K562 (cell line): ENCODE results near the gene OPRD1. TPM values are rescaled to one million over a fixed set of nuclear protein-coding genes. Genes with fewer than 3 reads are reported as not detected.

ENCODE experiments used
- ATAC-seq: fragments of 200-7000 bp; cut with Tn5 transposase; 3 replicates; pipeline ENCODE4 v1.9.1; 2020; ENCODE audit warnings: moderate library complexity
- BruUV-seq: library from RNA; stranded (reverse); fragments of 400-500 nt; replicated peaks from 2 replicates; lab custom pipeline; 2021; lab: Mats Ljungman, UMichigan
- CTCF ChIA-PET: fragments of 300-600 bp; formaldehyde crosslinking; extraction: SDS; loops from one replicate; lab custom pipeline; 2021; ENCODE audit warnings: low intra/inter-chr PET ratio; lab: Yijun Ruan, JAX
- POLR2A ChIA-PET: fragments of 300-600, 350-650 bp; sonication (Branson Sonifier 250); formaldehyde crosslinking; extraction: SDS; loops from one replicate; lab custom pipeline; 2021; ENCODE audit warnings: antibody characterized with exemption, inconsistent platforms; lab: Yijun Ruan, JAX
- DNase-seq, 4 experiments: peaks; one replicate each; pipeline versions ENCODE4 v3.0.0 to v3.0.0-alpha.2; 2011 to 2018; ENCODE audit warnings: low spot score in 3 of 4, mixed read lengths in 3 of 4; ENCODE audit errors: extremely low read depth in 1 of 4
- FAIRE-seq: peaks from 2 replicates; lab custom pipeline; 2011; peaks lifted over from hg19 to GRCh38; lab: Jason Lieb, UNC
- H2AFZ ChIP-seq: 2 replicates; pipeline ENCODE4 v1.6.0; 2011; ENCODE audit warnings: low read depth, low read length, control low read depth, inconsistent platforms
- H3K27ac ChIP-seq: fragments of 200-600 bp; 3 replicates; pipeline ENCODE4 v1.8.0; 2011; ENCODE audit warnings: low read depth, mild to moderate bottlenecking, control low read depth, inconsistent platforms, low read length, moderate library complexity, mixed read lengths; ENCODE audit errors: extremely low read depth
- H3K27me3 ChIP-seq, 2 experiments: fragments of 300-600 bp in 1 of 2; 2 replicates in 1 of 2; 3 replicates in 1 of 2; pipeline versions ENCODE4 v1.6.0 to v1.8.0; 2011; ENCODE audit warnings: inconsistent platforms in 2 of 2, low read length in 2 of 2, mild to moderate bottlenecking in 1 of 2, mixed read lengths in 1 of 2, moderate library complexity in 1 of 2; ENCODE audit not compliant: control insufficient read depth in 2 of 2, insufficient read depth in 2 of 2
- H3K36me3 ChIP-seq: fragments of 300-600 bp; 3 replicates; pipeline ENCODE4 v1.8.0; 2011; ENCODE audit warnings: mild to moderate bottlenecking, low read length, inconsistent platforms; ENCODE audit not compliant: control insufficient read depth, insufficient read depth
- H3K4me1 ChIP-seq, 2 experiments: fragments of 200-600 bp in 1 of 2; replicated peaks in 1 of 2; 2 replicates in 1 of 2; 3 replicates in 1 of 2; pipeline versions ENCODE4 v1.5.1 to v1.8.0; 2011; ENCODE audit warnings: inconsistent platforms in 2 of 2, low read length in 2 of 2, mild to moderate bottlenecking in 1 of 2, mixed read lengths in 1 of 2, moderate library complexity in 1 of 2; ENCODE audit not compliant: control insufficient read depth in 2 of 2, insufficient read depth in 2 of 2
- H3K4me2 ChIP-seq: 2 replicates; pipeline ENCODE4 v1.6.1; 2011; ENCODE audit warnings: low read length, control low read depth, inconsistent platforms, mixed read lengths; ENCODE audit not compliant: insufficient read depth
- H3K4me3 ChIP-seq: fragments of 200-600 bp; sonication (generic), shearing (Covaris generic); 2 replicates; pipeline ENCODE4 v1.5.1; 2016; ENCODE audit warnings: control low read depth, inconsistent platforms
- H3K79me2 ChIP-seq: fragments of 200-600 bp; 3 replicates; pipeline ENCODE4 v1.8.0; 2011; ENCODE audit warnings: low read length, inconsistent platforms; ENCODE audit not compliant: control insufficient read depth, insufficient read depth
- H3K9ac ChIP-seq, 2 experiments: 2 replicates each; pipeline versions ENCODE4 v1.6.0 to v1.6.1; 2011; ENCODE audit warnings: low read depth in 2 of 2, low read length in 2 of 2, control low read depth in 1 of 2, inconsistent platforms in 1 of 2, mild to moderate bottlenecking in 1 of 2, mixed read lengths in 1 of 2; ENCODE audit not compliant: insufficient read depth in 1 of 2
- H3K9me1 ChIP-seq: one replicate; pipeline ENCODE4 v1.6.0; 2011; ENCODE audit warnings: inconsistent platforms, mild to moderate bottlenecking, low read length, moderate library complexity; ENCODE audit not compliant: control insufficient read depth, insufficient read depth
- H3K9me3 ChIP-seq: replicated peaks from 2 replicates; pipeline ENCODE4 v1.5.1; 2011; ENCODE audit warnings: low read depth, low read length, inconsistent platforms; ENCODE audit not compliant: control insufficient read depth, insufficient read depth
- H4K20me1 ChIP-seq: replicated peaks from 2 replicates; pipeline ENCODE4 v1.6.1; 2011; ENCODE audit warnings: low read length, inconsistent platforms, mixed read lengths; ENCODE audit not compliant: control insufficient read depth, insufficient read depth
- ESRRA ChIP-seq: fragments of 450-650 bp; IDR thresholded peaks from 2 replicates; pipeline ENCODE4 v1.6.1; 2014; ENCODE audit warnings: low read depth, mild to moderate bottlenecking, moderate library complexity, borderline replicate concordance
- FOXA3 ChIP-seq, 2 experiments: fragments of 450-650 bp in 1 of 2; sonication (generic) in 1 of 2; formaldehyde crosslinking; IDR thresholded peaks in 1 of 2; conservative IDR thresholded peaks in 1 of 2; 2 replicates each; pipeline versions ENCODE4 v1.4.0 to v1.8.0; 2020 to 2022; ENCODE audit warnings: mild to moderate bottlenecking in 2 of 2, missing genetic modification reagents in 1 of 2
- FUS ChIP-seq: fragments of 200-400 bp; formaldehyde crosslinking; optimal IDR thresholded peaks from 2 replicates; pipeline ENCODE3; 2017; ENCODE audit warnings: low read depth, low read length
- HDAC8 ChIP-seq: fragments of 450-650 bp; IDR thresholded peaks from 2 replicates; pipeline ENCODE4 v1.6.1; 2016; ENCODE audit warnings: mild to moderate bottlenecking, missing genetic modification characterization, moderate library complexity, missing compliant biosample characterization
- MAX ChIP-seq: sonication (generic); formaldehyde crosslinking; IDR thresholded peaks from 2 replicates; pipeline ENCODE4 v1.9.0; 2022; ENCODE audit warnings: mild to moderate bottlenecking, missing genetic modification reagents
- MAZ ChIP-seq, 2 experiments: fragments of 450-650 bp in 1 of 2; sonication (generic) in 1 of 2; formaldehyde crosslinking; IDR thresholded peaks in 1 of 2; conservative IDR thresholded peaks in 1 of 2; 2 replicates each; pipeline versions ENCODE4 v1.4.0 to v1.5.0; 2020; ENCODE audit warnings: mild to moderate bottlenecking in 1 of 2, missing genetic modification reagents in 1 of 2
- MXD1 ChIP-seq: fragments of 250-450 bp; sonication (Bioruptor Pico); IDR thresholded peaks from 2 replicates; pipeline ENCODE4 v1.8.0; 2021; ENCODE audit warnings: borderline replicate concordance, mild to moderate bottlenecking, moderate library complexity; ENCODE audit not compliant: poor library complexity, severe bottlenecking
- RBFOX2 ChIP-seq: fragments of 200-400 bp; formaldehyde crosslinking; IDR thresholded peaks from 2 replicates; pipeline ENCODE4 v1.6.1; 2017; ENCODE audit warnings: low read depth, mild to moderate bottlenecking, low read length, moderate library complexity
- TFAP4 ChIP-seq: sonication (generic); formaldehyde crosslinking; IDR thresholded peaks from 2 replicates; pipeline ENCODE4 v1.8.0; 2022; ENCODE audit warnings: missing genetic modification reagents, mild to moderate bottlenecking, moderate library complexity, borderline replicate concordance
- WGBS: fragments of 100-300 bp; shearing (Covaris generic); methylation state at CpG from one replicate; pipeline ENCODE4 v1.1.6; 2016; ENCODE audit warnings: low coverage, mixed read lengths; ENCODE audit not compliant: insufficient coverage; ENCODE audit errors: missing lambda C conversion rate; 5-methylcytosine and 5-hydroxymethylcytosine counted together
- in situ Hi-C: fragments of 300-500 bp; cut with MboI; formaldehyde crosslinking; loops from 4 replicates; pipeline ENCODE4 v1.15.0; 2018; ENCODE audit warnings: inconsistent platforms, mixed read lengths
- intact Hi-C: fragments of 100-400 bp; cut with micrococcal nuclease; formaldehyde crosslinking; loops from 2 replicates; pipeline ENCODE4 v1.14.2; 2022
- polyA plus RNA-seq, 8 experiments: library from polyadenylated mRNA; depleted of rRNA in 4 of 8; stranded (reverse) in 5 of 8; unstranded in 3 of 8; fragments of >200 nt; fragmentation: Nextera tagmentation in 2 of 8; fragmentation: Illumina TruSeq in 1 of 8; extraction: Ambion mirVana in 2 of 8; extraction: Trizol in 1 of 8; gene quantifications; 2 replicates each; pipeline versions ENCODE4 v1.2.1 to v1.2.3, GENCODE V29; 2011 to 2014; ENCODE audit warnings: inconsistent platforms in 1 of 8, missing spikeins in 1 of 8
- total RNA-seq, 7 experiments: library from RNA; depleted of rRNA in 6 of 7; stranded (reverse); fragments of >200 nt in 6 of 7; fragmentation: Illumina TruSeq in 2 of 7; extraction: Trizol in 2 of 7; gene quantifications; 2 replicates each; pipeline versions ENCODE4 v1.2.1 to v1.2.3, GENCODE V29; 2011 to 2021; ENCODE audit warnings: low replicate concordance in 1 of 7

Gene OPRD1
- total and polyA plus RNA-seq, 9 of the 15 experiments (the other 6 are each of a cell fraction or from before 2014, with no cell fraction given) = under 0.01 to 0.03 (median under 0.01) TPM; not detected in 6

- no peaks in the 10 kb centered on the region for H3K27me3 ChIP-seq
- H3K9me1 ChIP-seq = no peaks in the 10 kb centered on the region
- in situ Hi-C loops (no loop called here), intact Hi-C loops (loop anchor here (2.0 to 5.0 kb wide), 2 partner anchors 30 to 63 kb away; no protein-coding TSS in a partner anchor)
- H3K9ac ChIP-seq = peak within 1 kb of the TSS; percentile 36 to 93
- H3K79me2 ChIP-seq = peaks cover 89% of the 10 kb centered on the region
- 1% methylated on average over 65 of the region's 95 CpGs for WGBS
- ChIA-PET POLR2A (interaction anchor here (0.6 to 3.7 kb wide), 14 partner anchors 12 to 391 kb away, joined by 3 to 35 read pairs (median 4); partner anchors contain the start of gene MECR), CTCF (no interaction called here)
- FAIRE-seq = peak; percentile 89
- peaks cover 39 to 42% of the 10 kb centered on the region in 2 experiments for H3K4me1 ChIP-seq
- peak within 1 kb of the TSS; percentile 80 for H3K27ac ChIP-seq
- peak; percentile 94 for ATAC-seq
- peaks cover 39% of the 10 kb centered on the region for H4K20me1 ChIP-seq
- peak; percentile 98 to 99 (median 99) for DNase-seq
- H3K36me3 ChIP-seq = peaks cover 45% of the 10 kb centered on the region
- H3K4me2 ChIP-seq = peak within 1 kb of the TSS; percentile 81
- H2AFZ ChIP-seq = peak within 1 kb of the TSS; percentile 63
- BruUV-seq = no TSS peak
- H3K4me3 ChIP-seq = peak within 1 kb of the TSS; percentile 59
- no peaks in the 10 kb centered on the region for H3K9me3 ChIP-seq
- TF ChIP-seq MAX (CRISPR knock-in tag) (peak; percentile 95), RBFOX2 (peak; percentile 81), MAZ (CRISPR knock-in tag; conservative IDR thresholded peaks at IDR 0.05 in 1 of 2, IDR thresholded peaks at IDR 0.05 in 1 of 2) (peak; percentile 90 to 92), HDAC8 (tag) (peak; percentile 57; the same call in 1 of the 2 replicates), MXD1 (peak; percentile 87), ESRRA (peak; percentile 17; the same call in 1 of the 2 replicates), FUS (peak; percentile 74), FOXA3 (CRISPR knock-in tag; conservative IDR thresholded peaks at IDR 0.05 in 1 of 2, IDR thresholded peaks at IDR 0.05 in 1 of 2) (peak in 1 of 2 experiments; percentile 14; a peak in 1 of 4 replicates), TFAP4 (CRISPR knock-in tag) (peak; percentile 64)
These were observed 102.5 kb downstream of the OPRD1 start, which contains the start of gene EPB41 for GRCh38 chr1:28914228-28915030. Gene EPB41, plus strand, starts transcription at chr1:28914569. Its CDS starts 72,869 bp downstream, at chr1:28987438.
